ENCODE data around the gene SYN1.

DNA sequence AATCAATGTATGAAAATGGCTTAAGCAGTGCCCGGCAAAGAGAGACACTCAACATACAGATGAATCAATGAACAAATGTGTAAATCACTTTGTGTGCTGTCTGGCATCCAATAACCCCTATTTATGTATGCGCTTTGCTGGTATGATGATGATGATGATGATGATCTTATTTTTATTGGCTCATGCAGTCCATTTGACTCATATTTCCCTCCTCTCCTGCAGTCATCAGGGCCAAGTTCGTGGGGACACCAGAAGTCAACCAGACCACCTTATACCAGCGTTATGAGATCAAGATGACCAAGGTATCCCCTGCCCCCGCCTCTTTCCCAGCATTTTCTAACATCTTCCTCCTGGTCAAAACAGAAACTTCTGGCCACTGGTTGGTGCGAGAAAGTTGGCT is 34.9 kb downstream of the SYN1 start:
- TF ChIP-seq, protein P1, sequence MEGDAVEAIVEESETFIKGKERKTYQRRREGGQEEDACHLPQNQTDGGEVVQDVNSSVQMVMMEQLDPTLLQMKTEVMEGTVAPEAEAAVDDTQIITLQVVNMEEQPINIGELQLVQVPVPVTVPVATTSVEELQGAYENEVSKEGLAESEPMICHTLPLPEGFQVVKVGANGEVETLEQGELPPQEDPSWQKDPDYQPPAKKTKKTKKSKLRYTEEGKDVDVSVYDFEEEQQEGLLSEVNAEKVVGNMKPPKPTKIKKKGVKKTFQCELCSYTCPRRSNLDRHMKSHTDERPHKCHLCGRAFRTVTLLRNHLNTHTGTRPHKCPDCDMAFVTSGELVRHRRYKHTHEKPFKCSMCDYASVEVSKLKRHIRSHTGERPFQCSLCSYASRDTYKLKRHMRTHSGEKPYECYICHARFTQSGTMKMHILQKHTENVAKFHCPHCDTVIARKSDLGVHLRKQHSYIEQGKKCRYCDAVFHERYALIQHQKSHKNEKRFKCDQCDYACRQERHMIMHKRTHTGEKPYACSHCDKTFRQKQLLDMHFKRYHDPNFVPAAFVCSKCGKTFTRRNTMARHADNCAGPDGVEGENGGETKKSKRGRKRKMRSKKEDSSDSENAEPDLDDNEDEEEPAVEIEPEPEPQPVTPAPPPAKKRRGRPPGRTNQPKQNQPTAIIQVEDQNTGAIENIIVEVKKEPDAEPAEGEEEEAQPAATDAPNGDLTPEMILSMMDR (IDR thresholded peaks at IDR 0.05; ENCODE audit: borderline replicate concordance, extremely low read depth, low read length, poor library complexity, severe bottlenecking) = no peak
- no peak for TF ChIP-seq EZH2 (IDR thresholded peaks at IDR 0.05; ENCODE audit: borderline replicate concordance, low read depth, low read length, severe bottlenecking)

Data from DND-41 (cell line).